ENCODE measurements around the gene BICC1.

BICC1 gene

GRCh38 chr10:58771863-58772262 is 259.2 kb downstream of the BICC1 start:
- H3K4me1 ChIP-seq (ENCODE audit: insufficient read depth, low read length) = no peaks in the 10 kb centered on the region
- H3K36me3 ChIP-seq (ENCODE audit: insufficient read depth, low read length) = no peaks in the 10 kb centered on the region
- no peak overlapping the region for H3K9ac ChIP-seq (ENCODE audit: low read depth, low read length)
- no peaks in the 10 kb centered on the region for H3K9me3 ChIP-seq (ENCODE audit: control insufficient read depth, insufficient read depth, low read length)

GRCh38 chr10:58772758-58773157 is 260.1 kb downstream of the BICC1 start:
- Histone ChIP-seq H3K9me3 (ENCODE audit: control insufficient read depth, insufficient read depth, low read length) (no peaks in the 10 kb centered on the region), H3K36me3 (ENCODE audit: insufficient read depth, low read length) (no peaks in the 10 kb centered on the region), H3K4me1 (ENCODE audit: insufficient read depth, low read length) (no peaks in the 10 kb centered on the region), H3K9ac (ENCODE audit: low read depth, low read length) (no peak overlapping the region)

GRCh38 chr10:58773341-58773740 is 260.7 kb downstream of the BICC1 start:
- Histone ChIP-seq H3K36me3 (ENCODE audit: insufficient read depth, low read length) (no peaks in the 10 kb centered on the region), H3K9ac (ENCODE audit: low read depth, low read length) (no peak overlapping the region), H3K9me3 (ENCODE audit: control insufficient read depth, insufficient read depth, low read length) (no peaks in the 10 kb centered on the region), H3K4me1 (ENCODE audit: insufficient read depth, low read length) (no peaks in the 10 kb centered on the region)

GRCh38 chr10:58773944-58774343 is 261.3 kb downstream of the BICC1 start:
- Histone ChIP-seq H3K36me3 (ENCODE audit: insufficient read depth, low read length) (no peaks in the 10 kb centered on the region), H3K9ac (ENCODE audit: low read depth, low read length) (no peak overlapping the region), H3K9me3 (ENCODE audit: control insufficient read depth, insufficient read depth, low read length) (no peaks in the 10 kb centered on the region), H3K4me1 (ENCODE audit: insufficient read depth, low read length) (no peaks in the 10 kb centered on the region)

DNA sequence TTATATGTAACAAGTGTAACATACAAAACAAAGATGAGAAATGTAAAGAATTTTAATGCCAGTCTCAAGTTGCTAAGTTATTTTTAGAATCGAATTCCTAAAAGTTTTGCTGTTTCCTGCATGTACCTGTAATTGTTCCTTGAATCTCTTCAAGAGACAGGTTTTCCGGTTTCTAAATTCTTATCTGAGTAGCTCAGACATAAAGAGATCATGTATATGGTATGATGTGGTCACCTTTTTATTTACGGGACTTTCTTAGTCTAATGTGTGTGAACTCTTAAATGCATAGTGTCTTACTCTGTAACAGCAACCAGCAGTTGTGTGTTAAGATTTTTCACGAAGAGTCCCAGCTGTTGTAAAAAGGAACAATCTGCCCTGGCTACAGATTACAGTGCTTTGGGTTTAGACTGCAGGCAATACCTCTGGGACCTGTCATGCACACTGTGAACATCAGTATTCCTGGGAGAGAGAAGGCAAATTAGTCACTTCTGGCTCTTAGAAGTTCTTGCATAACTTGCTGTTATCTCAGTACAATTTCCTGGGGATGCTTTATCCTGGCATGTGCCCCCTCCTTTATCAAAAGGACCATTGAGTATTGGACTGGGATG is 263.4 kb downstream of the BICC1 start:
- no peak overlapping the region for H3K9ac ChIP-seq (ENCODE audit: low read depth, low read length)
- H3K36me3 ChIP-seq (ENCODE audit: insufficient read depth, low read length) = no peaks in the 10 kb centered on the region
- no peaks in the 10 kb centered on the region for H3K9me3 ChIP-seq (ENCODE audit: control insufficient read depth, insufficient read depth, low read length)
- no peaks in the 10 kb centered on the region for H3K4me1 ChIP-seq (ENCODE audit: insufficient read depth, low read length)

DNA sequence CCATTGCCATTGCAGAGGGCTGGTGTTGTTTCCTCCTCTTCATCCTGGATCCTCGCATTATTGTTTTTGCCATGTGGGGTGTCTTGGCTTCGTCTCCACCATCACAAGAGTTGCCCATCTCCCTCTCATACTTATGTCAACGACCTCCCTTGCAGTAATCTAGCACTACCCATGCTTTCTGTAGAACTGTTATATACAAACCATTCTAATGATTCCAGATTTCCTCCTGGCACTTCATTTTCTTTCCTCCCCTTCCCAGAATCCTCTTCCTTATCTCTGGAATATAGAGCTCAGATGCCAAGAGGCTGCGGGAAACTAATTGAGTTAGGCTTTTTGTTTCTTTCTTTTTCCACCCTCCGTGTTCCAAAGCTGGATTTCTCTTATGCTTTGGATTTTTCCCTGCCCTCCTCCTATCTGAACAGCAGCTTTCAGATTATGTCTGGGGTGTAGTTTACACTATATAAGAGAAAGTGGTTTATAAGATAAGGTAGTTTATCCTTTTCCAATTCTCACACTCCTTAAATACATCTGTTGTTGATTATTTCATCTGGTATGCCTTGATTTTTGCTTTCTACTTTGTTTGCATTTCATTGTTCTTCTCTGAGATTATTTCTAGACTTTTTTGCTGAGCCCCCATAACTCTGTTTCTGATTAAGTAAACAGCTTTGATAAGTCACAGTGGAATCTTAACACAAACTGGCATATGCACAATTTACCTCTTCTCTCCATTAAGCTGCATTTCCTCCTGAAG is 264.1 kb downstream of the BICC1 start:
- Histone ChIP-seq H3K9me3 (ENCODE audit: control insufficient read depth, insufficient read depth, low read length) (no peaks in the 10 kb centered on the region), H3K36me3 (ENCODE audit: insufficient read depth, low read length) (no peaks in the 10 kb centered on the region), H3K9ac (ENCODE audit: low read depth, low read length) (no peak overlapping the region), H3K4me1 (ENCODE audit: insufficient read depth, low read length) (no peaks in the 10 kb centered on the region)

GRCh38 chr10:58778966-58779365 is 266.3 kb downstream of the BICC1 start:
- Histone ChIP-seq H3K36me3 (ENCODE audit: insufficient read depth, low read length) (no peaks in the 10 kb centered on the region), H3K9ac (ENCODE audit: low read depth, low read length) (no peak overlapping the region), H3K4me1 (ENCODE audit: insufficient read depth, low read length) (no peaks in the 10 kb centered on the region), H3K9me3 (ENCODE audit: control insufficient read depth, insufficient read depth, low read length) (no peaks in the 10 kb centered on the region)

DNA sequence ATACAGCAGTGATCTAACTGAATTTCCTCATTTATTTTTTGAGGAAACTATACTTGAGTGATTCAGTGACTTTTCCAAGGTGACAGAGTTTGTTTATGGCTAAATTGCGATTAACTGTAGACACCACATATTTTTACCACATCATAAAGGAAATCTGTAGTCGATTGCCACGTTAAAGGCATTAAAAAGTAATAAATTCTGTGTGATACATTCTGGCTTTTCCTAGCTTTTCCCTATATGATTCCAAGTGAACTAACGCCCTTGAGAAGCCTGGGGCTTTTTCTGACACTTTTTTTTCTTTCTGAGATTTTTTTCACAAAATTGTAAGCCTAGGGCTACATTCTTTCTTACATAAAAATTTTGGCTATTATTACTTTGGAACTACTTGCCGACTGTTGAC is 266.9 kb downstream of the BICC1 start:
- Histone ChIP-seq H3K9me3 (ENCODE audit: control insufficient read depth, insufficient read depth, low read length) (no peaks in the 10 kb centered on the region), H3K36me3 (ENCODE audit: insufficient read depth, low read length) (no peaks in the 10 kb centered on the region), H3K4me1 (ENCODE audit: insufficient read depth, low read length) (no peaks in the 10 kb centered on the region), H3K9ac (ENCODE audit: low read depth, low read length) (no peak overlapping the region)

GRCh38 chr10:58780476-58780875 is 267.8 kb downstream of the BICC1 start:
- no peaks in the 10 kb centered on the region for H3K36me3 ChIP-seq (ENCODE audit: insufficient read depth, low read length)
- H3K4me1 ChIP-seq (ENCODE audit: insufficient read depth, low read length) = no peaks in the 10 kb centered on the region
- no peaks in the 10 kb centered on the region for H3K9me3 ChIP-seq (ENCODE audit: control insufficient read depth, insufficient read depth, low read length)
- no peak overlapping the region for H3K9ac ChIP-seq (ENCODE audit: low read depth, low read length)

DNA sequence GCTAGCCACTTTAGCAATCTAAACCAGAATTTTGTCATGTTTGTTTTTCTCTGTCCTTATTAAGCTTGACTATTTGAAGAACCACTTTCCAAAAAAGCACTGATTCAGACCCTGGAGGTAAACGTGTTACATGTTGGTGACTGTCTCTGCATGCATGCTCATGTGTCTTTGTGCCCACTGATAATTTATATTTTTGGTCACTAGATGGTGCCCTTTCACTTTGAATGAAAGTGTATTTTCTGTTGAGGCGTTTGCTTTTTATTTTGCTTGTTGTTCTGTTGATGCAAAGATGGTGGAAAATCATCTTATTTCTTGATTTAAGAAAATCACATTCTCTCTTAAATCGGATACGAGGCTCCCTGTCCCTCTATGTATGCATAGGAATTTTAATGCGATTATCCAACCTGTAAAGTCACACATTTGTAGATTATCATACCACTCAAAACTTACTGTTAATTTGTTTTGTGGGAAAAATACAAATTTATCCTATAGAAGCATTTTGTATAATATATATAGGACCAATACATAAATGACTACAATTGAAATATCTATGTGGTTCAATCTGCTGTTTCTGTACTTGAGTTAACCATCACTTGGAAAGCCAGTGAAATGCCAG is 269.3 kb downstream of the BICC1 start:
- no peaks in the 10 kb centered on the region for H3K36me3 ChIP-seq (ENCODE audit: insufficient read depth, low read length)
- no peak overlapping the region for H3K9ac ChIP-seq (ENCODE audit: low read depth, low read length)
- H3K9me3 ChIP-seq (ENCODE audit: control insufficient read depth, insufficient read depth, low read length) = no peaks in the 10 kb centered on the region
- H3K4me1 ChIP-seq (ENCODE audit: insufficient read depth, low read length) = no peaks in the 10 kb centered on the region

- Histone ChIP-seq H3K36me3 (ENCODE audit: insufficient read depth, low read length) (no peaks in the 10 kb centered on the region), H3K9me3 (ENCODE audit: control insufficient read depth, insufficient read depth, low read length) (no peaks in the 10 kb centered on the region), H3K4me1 (ENCODE audit: insufficient read depth, low read length) (no peaks in the 10 kb centered on the region), H3K9ac (ENCODE audit: low read depth, low read length) (no peak overlapping the region)
These were observed 270.5 kb downstream of the BICC1 start for GRCh38 chr10:58782876-58783851.

DNA sequence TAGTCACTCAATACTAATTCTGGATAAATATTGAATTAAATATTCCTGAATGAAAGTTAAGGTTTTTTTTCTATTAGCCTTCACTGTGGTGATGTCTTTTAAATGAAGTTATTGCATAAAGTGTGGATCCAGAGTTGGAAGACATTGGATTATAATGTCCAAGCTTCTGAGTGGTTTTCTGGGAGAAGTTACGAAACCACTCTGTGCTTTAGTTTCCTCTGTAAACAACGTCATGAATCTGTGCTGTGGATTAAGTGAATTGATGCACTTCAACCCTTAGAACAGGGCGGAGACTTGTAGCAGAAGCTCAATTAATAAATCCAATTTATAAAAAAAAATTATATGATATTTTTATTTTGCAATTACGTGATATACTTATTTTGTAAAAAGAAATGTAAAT is 271.7 kb downstream of the BICC1 start:
- no peak overlapping the region for H3K9ac ChIP-seq (ENCODE audit: low read depth, low read length)
- no peaks in the 10 kb centered on the region for H3K36me3 ChIP-seq (ENCODE audit: insufficient read depth, low read length)
- H3K4me1 ChIP-seq (ENCODE audit: insufficient read depth, low read length) = no peaks in the 10 kb centered on the region
- no peaks in the 10 kb centered on the region for H3K9me3 ChIP-seq (ENCODE audit: control insufficient read depth, insufficient read depth, low read length)

- no peaks in the 10 kb centered on the region for H3K36me3 ChIP-seq (ENCODE audit: insufficient read depth, low read length)
- H3K4me1 ChIP-seq (ENCODE audit: insufficient read depth, low read length) = no peaks in the 10 kb centered on the region
- no peak overlapping the region for H3K9ac ChIP-seq (ENCODE audit: low read depth, low read length)
- H3K9me3 ChIP-seq (ENCODE audit: control insufficient read depth, insufficient read depth, low read length) = no peaks in the 10 kb centered on the region
These were observed 272.7 kb downstream of the BICC1 start for GRCh38 chr10:58785354-58785753.

GRCh38 chr10:58791137-58791536 is 278.5 kb downstream of the BICC1 start:
- Histone ChIP-seq H3K9ac (ENCODE audit: low read depth, low read length) (no peak overlapping the region), H3K9me3 (ENCODE audit: control insufficient read depth, insufficient read depth, low read length) (no peaks in the 10 kb centered on the region), H3K4me1 (ENCODE audit: insufficient read depth, low read length) (no peaks in the 10 kb centered on the region), H3K36me3 (ENCODE audit: insufficient read depth, low read length) (no peaks in the 10 kb centered on the region)

Measured in ES-I3 (cell line).